GF-D8 (cell line): Measurements from ENCODE around the gene PIK3CB.
"Not testable (repeated sequence)": the region's sequence is repeated elsewhere in the genome, so short reads cannot be mapped to it uniquely, and the experiment has no call there.

ENCODE experiments used
- DNase-seq: peaks from one replicate; lab custom pipeline; 2025; lab: John Stamatoyannopoulos, UW

PIK3CB gene

DNA sequence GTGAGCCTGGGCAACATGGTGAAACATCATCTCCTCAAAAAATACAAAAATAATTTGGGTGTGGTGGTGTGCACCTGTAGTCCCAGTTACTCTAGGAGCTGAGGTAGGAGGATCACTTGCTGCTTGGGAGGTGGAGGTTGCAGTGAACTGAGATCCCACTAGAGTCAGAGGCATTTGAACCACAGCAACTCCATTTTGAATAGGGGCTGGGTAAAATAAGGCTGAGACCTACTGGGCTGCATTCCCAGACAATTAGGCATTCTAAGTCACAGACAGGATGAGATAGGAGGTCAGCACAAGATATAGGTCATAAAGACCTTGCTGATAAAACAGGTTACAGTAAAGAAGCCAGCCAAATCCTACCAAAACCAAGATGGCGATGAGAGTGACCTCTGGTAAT, 12.1 kb upstream of the PIK3CB start:
- DNase-seq = not testable (repeated sequence)

DNA sequence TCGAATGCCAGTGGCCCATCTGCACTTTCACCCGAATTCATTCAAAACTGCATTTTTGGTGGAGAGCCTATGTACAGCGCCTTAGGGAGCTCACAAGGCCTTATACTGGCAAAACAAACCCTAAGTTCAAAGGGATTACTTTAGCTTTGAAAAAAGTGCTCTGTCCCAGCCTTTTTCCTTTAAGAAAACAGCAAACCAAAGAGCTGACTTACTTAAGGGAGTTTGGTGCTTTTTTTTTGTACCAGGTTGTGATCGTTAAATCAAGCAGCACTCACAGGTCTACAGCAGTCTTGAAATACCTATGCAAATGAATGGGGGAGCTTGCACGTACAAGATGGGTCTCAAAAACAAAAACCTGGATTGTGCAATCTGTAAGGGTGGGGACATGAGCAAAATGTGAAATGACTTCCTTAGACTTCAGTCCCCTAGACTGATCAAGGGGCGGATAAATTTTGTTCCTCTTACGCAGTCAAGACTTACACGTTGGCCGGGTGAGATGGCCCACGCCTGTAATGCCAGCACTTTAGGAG, 11.6 kb upstream of the PIK3CB start:
- DNase-seq = no peak

DNA sequence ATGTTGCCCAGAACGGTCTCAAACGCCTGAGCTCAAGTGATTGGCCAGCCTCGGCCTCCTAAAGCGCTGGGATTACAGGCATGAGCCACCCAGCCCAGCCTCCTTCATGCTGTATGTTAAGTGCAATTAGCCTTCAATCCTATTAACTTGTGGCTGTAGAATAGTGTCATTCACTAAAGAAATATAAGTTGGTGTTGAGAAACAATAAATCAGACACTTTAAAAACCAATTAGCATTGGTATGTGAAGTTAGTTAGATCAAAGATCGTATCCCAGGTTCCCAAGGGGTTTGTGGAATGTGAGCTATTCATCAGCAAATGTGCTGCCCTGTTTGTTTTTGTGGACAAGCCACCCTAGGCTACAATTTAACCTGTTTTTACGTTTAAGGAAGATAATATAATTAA, 11.0 kb upstream of the PIK3CB start:
- DNase-seq = no peak

DNA sequence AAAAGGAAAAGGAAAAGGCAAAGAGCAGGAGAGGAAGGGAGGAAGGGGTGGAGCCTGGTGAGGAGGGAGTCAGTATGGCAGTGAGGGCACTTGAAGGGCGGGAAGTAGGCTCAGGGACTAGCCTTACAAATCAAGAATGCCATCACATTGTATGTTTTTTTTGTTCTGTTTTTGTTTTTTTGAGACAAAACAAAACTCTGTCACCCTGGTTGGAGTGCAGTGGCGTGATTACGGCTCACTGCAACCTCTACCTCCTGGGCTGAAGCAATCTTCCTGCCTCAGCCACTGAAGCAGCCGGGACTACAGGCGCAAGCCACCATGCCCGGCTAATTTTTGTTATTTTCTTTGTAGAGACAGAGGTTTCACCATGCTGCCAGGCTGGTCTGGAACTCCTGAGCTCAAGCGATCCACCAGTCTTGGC, 10.5 kb upstream of the PIK3CB start:
- no peak for DNase-seq

DNA sequence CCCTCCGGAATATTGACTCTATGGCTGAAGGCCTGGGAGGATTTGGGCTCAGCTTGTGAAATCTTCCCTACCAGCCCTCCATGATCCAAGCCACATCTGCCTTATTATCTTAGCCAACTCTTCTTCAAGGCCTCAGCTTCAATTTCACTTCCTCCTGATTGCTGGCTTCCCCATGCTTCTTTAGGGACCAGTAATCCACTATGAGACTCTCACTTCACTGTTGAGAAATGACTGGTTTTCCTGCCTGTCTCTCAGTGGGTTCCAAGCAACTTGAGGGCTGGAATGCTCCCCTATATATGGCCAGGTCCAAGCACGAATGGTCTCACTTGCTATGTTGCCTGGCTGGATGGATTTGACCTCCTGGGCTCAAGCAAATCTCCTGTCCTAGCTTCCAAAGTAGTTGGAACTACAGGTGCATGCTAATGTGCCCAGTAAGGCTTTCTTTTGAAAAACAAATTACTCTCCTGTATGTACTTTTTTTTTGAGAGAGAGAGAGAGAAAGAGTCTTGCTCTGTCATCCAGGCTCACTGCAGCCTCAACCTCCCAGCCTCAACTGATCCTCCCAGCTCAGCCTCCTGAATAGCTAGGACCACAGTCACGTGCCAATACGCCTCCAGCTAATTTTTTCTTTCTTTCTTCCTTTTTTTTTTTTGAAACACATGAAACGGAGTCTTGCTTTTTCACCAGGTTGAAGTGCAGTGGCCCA, 7.9 kb upstream of the PIK3CB start:
- DNase-seq = peak; percentile 46

DNA sequence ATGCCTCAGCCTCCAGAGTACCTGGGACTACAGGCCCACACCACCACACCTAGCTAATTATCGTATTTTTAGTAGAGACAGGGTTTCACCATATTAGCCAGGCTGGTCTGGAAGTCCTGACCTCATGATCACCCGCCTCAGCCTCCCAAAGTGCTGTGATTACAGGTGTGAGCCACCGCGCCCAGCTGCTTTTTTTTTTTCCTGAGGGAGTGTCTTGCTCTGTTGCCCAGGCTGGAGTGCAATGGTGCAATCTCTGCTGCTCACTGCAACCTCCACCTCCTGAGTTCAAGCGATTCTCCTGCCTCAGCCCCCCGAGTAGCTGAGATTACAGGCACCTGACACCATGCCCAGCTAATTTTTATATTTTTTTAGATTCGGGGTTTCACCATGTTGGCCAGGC, 3.7 kb upstream of the PIK3CB start:
- DNase-seq = not testable (repeated sequence)

DNA sequence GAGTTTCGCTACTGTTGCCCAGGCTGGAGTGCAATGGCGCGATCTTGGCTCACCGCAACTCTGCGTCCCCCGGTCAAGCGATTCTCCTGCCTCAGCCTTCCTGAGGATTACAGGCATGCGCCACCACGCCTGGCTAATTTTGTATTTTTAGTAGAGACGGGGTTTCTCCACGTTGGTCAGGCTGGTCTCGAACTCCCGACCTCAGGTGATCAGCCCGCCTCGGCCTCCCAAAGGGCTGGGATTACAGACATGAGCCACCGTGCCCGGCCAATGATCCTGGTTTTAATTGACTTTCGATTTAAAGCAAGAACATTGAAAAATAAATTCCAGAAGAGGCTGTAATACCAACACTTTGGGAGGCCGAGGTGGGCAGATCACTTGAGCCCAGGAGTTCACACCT, 1.1 kb upstream of the PIK3CB start:
- not testable (repeated sequence) for DNase-seq

DNA sequence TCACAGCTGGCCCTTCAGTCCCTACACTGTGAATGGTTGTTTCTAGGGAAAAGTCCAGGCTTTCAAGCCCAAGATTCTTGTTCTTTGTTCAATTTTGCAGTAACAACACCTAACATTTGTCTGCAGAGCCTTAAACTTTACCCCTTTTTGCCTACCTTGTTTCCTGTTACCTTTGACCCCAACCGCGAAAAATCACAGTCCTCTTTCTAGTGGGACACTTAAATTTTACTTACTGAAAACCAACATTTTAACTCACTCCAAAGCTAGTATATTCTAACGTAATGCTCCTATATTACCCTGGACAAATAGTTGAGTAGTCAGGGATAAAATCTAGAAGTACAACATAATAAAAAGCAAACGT, 649 bp upstream of the PIK3CB start:
- DNase-seq = no peak

DNA sequence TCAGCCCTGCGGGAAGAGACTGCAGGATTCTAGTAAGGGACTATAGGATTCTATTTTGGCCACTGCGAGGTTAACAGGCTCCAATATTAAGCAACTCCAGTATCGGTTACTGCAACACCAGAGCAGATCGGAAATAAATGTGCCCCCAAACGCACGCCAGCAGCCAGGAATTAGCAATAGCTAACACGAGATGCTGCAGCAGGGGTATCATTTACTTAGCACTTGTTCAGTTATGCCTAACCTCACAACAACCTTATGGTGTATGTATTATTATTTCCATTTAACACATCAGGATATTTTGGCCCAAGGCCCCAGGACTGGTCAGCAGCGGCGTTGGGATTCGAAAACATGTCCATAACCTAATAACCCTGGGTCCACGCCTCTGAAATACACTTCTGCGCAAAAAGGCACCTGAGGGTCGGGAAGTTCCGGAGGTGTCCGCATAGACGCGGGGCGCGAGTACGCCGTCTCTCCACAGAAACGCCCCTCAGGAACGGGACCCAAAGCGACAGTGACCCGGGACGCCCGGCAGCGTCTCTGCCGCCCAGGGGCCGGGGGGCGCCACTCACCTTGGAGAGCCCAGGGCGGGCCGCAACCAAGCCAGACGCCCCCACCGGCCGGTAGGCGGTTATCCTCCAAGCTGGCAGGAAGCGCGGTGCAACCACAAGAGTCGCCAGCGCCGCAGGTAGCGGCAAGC, 681 bp downstream of the PIK3CB start:
- peak; percentile 64 for DNase-seq

DNA sequence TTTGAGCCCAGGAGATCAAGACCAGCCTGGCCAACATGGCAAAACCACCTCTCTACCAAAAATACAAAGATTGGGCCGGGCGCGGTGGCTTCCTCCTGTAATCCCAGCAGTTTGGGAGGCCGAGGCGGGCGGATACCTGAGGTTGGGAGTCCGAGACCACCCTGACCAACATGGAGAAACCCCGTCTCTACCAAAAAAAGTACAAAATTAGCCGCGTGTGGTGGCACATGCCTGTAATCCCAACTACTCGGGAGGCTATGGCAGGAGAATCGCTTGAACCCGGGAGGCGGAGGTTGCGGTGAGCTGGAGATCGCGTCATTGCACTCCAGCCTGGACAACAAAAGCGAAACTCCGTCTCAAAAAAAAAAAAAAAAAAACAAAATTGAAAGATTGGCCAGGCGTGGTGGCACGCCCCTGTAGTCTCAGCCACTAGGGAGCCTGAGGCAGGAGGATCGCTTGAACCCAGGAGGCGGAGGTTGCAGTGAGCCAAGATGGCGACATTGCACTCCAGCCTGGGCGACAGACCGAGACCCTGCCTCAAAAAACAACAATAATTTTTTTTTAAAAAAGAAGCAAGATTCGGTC, 2.2 kb downstream of the PIK3CB start:
- DNase-seq = not testable (repeated sequence)

DNA sequence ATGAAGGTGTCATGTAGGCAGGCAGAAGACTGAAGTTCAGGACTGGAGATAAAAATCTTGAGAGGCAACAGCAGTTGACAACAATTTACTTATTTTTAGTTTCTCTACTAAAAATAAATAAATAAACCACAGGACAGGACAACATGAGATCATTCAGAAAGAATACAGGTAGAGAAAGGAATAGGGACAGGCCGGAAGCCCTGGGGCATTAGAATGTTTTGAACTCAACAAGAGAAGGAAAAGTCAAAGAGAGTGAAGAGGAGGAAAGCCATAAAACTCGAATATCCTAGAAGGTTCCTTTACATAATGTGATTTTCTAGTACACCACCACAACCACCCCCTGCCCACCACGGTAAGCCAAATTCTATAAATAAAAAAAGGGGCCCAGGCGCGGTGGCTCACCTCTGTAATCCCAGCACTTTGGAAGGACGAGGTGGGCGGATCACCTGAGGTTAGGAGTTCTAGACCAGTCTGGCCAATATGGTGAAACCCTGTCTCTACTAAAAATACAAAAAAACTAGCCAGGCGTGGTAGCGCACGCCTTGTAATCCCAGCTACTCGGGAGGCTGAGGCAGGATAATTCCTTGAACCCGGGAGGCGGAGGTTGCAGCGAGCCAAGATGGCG, 4.7 kb downstream of the PIK3CB start:
- DNase-seq = no peak

DNA sequence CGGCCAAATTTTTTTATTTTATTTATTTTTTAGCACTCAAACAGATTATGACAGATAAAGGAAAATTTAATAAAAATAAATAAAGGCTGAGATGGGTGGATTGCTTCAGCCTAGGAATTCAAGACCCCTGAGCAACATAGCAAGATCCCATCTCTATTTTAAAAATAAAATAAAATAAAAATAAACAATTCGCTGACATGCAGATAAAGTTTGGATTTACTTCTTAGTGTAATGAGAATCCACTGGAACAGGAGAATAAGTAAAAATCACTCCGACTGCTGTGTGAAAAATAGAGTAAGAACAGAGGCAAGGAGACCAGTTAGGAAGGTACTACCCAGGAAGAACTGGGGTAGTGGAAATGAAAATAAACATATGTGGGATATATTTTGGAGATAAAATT, 5.6 kb downstream of the PIK3CB start:
- no peak for DNase-seq

DNA sequence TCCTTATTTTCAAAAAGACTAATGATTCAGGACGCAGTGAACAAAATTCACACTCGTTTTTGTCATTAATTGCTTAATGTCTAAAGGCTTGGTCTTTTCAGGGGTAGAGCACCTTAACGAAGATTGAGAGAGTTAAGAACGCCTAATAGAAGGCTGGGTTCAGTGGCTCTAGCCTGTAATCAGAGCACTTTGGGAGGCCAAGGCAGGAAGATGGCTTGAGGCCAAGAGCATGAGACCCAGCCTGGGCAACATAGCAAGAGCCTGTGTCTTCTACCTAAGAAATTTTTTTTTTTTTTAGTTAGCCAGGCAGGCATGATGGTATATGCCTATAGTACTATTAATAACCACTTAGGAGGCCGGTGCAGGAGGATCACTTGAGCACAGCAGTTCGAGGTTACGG, 7.5 kb downstream of the PIK3CB start:
- no peak for DNase-seq

DNA sequence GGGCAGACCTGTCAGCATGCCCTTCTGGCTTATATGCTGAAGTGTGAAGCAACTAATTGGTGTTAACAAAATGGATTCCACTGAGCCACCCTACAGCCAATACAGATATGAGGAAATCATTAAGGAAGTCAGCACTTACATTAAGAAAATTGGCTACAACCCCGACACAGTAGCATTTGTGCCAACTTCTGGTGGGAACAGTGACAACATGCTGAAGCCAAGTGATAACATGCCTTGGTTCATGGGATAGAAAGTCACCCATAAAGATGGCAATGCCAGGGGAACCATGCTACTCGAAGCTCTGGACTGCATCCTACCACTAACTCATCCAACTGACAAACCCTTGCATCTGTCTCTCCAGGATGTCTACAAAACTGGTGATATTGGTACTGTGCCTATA, 9.4 kb downstream of the PIK3CB start:
- no peak for DNase-seq

DNA sequence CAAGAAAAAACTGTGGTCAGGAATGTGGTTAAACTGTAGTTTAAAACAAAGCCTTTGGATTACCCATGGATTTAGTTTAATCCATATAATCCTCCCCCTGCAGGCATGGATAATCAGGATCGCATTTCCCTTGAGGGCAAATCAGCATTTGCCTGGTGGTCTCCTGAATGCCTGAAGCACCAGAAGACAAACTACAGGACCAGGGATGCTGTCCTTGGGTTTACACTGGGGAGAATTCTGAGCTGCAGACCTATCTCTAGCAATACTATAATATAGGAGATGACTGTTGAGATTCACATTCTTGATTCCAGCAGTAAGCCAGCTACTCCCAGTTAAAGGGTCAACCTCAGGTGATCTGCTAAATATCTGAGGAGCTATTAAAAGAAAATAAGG, 10.6 kb downstream of the PIK3CB start:
- no peak for DNase-seq

DNA sequence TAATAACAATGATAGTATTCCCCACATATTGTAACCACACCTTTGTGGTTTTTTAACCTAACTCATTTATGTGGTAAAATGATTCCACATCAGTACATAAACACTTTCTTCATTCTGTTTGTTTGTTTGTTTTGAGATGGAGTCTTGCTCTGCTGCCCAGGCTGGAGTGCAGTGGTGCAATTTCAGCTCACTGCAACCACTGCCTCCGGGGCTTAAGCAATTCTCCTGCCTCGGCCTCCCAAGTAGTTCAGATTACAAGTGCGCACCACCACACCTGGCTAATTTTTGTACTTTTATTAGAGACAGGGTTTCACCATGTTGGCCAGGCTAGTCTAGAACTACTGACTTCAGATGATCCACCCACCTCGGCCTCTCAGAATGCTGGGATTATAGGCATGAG, 14.3 kb downstream of the PIK3CB start:
- DNase-seq = not testable (repeated sequence)

DNA sequence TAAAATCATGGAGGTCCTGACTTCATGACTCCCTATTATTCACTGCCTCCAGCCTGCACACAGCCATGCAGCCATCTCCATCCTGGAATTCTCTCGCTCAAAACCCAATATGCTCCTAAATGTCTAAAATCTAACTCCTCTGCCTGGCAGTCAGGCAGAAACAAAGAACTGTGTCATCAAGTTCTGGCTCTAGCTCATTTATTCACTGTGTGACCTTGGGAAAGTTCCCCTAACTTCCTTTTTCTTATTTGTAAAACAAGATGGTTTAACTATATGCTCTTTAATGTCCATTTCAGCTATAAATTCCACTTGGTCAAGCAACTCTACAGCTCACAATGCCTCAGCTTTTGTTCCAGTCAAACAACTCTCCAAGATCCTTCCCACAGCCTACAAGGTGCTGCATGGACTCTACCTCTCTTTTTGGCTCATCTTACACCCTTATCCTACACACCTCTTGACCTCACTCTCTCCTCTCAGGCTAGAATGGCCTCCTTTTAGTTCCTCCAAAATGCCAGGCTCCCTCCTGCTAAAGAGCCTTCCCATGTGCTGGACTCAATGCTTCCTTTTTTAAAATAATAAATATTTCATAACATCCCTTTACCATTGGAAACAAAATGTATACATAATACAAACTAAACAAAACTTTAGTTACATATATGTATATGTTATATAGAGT, 16.4 kb downstream of the PIK3CB start:
- no peak for DNase-seq

DNA sequence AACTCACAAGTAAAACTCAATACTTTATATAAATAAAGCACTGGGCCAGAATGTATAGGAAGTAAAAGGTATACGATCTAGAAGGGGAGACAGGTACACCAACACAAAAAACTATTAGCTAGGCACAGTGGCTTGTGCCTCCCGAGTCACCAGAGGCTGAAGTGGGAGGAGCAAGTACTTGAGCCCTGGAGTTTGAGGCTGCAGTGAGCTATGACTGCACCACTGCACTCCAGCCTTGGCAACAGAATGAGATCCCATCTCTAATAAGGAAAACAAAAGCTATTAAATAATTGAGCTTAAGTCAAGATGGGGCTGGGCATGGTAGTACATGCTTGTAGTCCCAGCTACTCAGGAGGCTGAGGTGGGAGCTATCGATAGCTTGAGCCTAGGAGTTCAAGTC, 17.0 kb downstream of the PIK3CB start:
- DNase-seq = no peak

DNA sequence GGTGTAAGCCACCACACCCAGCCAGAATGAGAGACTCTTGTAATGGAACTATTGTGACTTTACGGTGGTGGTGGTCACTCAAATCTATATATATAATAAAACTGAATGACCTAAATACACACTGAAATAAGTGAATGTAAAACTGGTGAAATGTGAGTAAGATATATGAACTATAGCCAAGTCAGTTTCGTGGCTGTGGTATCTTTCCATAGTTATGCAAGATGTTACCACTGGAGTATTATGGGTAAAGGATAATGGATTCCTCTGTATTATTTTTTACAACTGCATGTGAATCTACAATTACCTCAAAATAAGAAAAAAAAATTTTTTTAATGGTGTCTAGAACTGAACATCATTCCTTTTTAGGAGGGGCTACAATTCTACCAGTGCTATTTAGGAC, 21.9 kb downstream of the PIK3CB start:
- DNase-seq = no peak

DNA sequence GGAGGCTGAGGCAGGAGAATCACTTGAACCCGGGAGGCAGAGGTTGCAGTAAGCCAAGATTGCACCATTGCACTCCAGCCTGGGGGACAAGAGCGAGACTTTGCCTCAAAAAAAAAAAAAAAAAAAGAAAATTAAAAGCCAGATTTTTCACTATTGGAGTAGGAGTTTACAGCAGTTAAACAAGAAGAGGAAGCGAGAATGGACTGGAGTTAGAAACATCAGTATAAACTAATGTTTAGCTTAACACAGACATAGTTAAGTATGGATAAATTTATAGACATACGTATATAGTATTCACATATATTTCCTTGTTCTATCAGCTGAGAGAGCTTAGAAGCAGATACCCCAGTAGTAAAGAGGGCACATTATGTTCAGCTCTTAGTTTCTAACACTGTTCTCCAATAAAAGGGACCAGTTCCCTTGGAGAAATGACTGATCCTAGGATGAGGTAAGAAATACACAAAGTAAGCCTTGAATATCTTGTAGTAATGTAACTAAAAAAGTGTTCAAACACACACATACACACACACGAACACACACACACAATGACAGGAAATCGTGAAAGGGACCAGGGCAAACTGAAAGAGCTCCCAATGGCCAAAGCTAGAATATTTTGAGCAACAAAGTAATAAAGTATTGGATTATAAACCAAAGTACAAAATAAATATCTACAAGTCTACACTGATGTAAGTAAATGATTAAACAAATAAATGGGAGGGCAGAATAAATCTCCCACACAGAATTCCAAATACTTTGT, 25.1 kb downstream of the PIK3CB start:
- no peak for DNase-seq

DNA sequence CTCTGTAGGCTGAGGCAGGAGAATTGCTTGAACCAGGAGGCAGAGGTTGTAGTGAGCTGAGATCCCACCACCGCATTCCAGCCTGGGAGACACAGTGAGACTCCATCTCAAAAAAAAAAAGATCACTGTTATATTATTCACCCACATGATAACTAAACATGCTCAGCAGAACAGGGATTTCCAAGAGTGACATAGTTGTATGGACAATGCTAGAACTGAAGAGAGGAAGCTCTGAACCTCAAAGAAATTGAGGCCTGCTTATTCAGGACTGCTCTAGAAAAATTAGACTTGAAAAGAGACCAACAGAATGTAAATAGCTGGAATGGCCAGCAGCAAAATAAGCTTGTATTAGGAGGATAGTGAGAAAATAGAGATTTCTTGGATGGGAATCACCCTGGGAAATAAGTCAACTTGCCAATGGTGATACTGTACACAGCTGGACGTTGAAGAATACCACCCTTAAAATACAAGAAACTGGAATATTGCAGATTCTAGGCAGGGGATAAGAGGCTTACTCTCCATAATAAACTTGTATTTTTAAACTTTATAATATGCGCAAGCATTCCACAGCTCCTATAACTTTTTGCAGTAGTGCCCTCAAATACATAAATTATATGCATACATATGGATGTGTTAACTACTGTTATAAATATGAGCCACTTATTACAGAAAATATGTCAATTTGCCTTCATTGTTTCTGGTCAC, 28.2 kb downstream of the PIK3CB start:
- no peak for DNase-seq
